ENCODE measurements around the gene STARD8. TPM values are rescaled to one million over a fixed set of nuclear protein-coding genes. Genes with fewer than 3 reads are reported as not detected.
"Not testable (repeated sequence)": the region's sequence is repeated elsewhere in the genome, so short reads cannot be mapped to it uniquely, and the experiment has no call there.

Gene STARD8, protein sequence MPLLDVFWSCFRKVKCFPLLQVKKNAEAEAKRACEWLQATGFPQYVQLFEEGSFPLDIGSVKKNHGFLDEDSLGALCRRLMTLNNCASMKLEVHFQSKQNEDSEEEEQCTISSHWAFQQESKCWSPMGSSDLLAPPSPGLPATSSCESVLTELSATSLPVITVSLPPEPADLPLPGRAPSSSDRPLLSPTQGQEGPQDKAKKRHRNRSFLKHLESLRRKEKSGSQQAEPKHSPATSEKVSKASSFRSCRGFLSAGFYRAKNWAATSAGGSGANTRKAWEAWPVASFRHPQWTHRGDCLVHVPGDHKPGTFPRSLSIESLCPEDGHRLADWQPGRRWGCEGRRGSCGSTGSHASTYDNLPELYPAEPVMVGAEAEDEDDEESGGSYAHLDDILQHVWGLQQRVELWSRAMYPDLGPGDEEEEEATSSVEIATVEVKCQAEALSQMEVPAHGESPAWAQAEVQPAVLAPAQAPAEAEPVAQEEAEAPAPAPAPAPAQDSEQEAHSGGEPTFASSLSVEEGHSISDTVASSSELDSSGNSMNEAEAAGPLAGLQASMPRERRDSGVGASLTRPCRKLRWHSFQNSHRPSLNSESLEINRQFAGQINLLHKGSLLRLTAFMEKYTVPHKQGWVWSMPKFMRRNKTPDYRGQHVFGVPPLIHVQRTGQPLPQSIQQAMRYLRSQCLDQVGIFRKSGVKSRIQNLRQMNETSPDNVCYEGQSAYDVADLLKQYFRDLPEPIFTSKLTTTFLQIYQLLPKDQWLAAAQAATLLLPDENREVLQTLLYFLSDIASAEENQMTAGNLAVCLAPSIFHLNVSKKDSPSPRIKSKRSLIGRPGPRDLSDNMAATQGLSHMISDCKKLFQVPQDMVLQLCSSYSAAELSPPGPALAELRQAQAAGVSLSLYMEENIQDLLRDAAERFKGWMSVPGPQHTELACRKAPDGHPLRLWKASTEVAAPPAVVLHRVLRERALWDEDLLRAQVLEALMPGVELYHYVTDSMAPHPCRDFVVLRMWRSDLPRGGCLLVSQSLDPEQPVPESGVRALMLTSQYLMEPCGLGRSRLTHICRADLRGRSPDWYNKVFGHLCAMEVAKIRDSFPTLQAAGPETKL
- total RNA-seq (under 1 TPM; 0.14 to 0.31 TPM), polyA plus RNA-seq (not detected), total RNA-seq (0 to 0.26 (median 0.14) reads per million in 6 experiments)

GRCh38 chrX:68647156-68647957 lies at the start of gene STARD8:
STARD8 (plus strand) TSS chrX:68647666; CDS start chrX:68647883, 217 bp downstream.
- peaks cover 2 to 18% (median 10%) of the 10 kb centered on the region in 5 donors for H3K27me3 Mint-ChIP-seq
- POLR2A ChIA-PET = no interaction called here

GRCh38 chrX:68598841-68599240 lies 48.6 kb upstream of the STARD8 start:
- Mint-ChIP-seq H3K27ac (no peak overlapping the region), H3K4me3 (no peak overlapping the region), H3K9me3 (peaks cover 0 to 78% (median 28%) of the 10 kb centered on the region in 9 donors), H3K27me3 (no peaks in the 10 kb centered on the region), H3K4me1 (no peaks in the 10 kb centered on the region), H3K36me3 (peaks cover 2 to 28% (median 2%) of the 10 kb centered on the region in 3 donors)
- DNase-seq = no peak
- POLR2A ChIA-PET = no interaction called here
- no peak for ATAC-seq

More at GRCh38 chrX:68647156-68647957, at the start of gene STARD8:
- H3K27ac Mint-ChIP-seq = no peak within 1 kb of the TSS
- DNase-seq = no peak
- no peaks in the 10 kb centered on the region for H3K9me3 Mint-ChIP-seq
- no peak for ATAC-seq
- H3K4me1 Mint-ChIP-seq = peaks cover 0 to 2% (median 0%) of the 10 kb centered on the region in 4 donors
- no peaks in the 10 kb centered on the region for H3K36me3 Mint-ChIP-seq
- H3K4me3 Mint-ChIP-seq = no peak within 1 kb of the TSS

- Mint-ChIP-seq H3K4me1 (no peaks in the 10 kb centered on the region), H3K27ac (no peak overlapping the region), H3K4me3 (no peak overlapping the region), H3K36me3 (peaks cover 2 to 21% (median 2%) of the 10 kb centered on the region in 3 donors), H3K27me3 (no peaks in the 10 kb centered on the region), H3K9me3 (peaks cover 0 to 75% (median 22%) of the 10 kb centered on the region in 9 donors)
- DNase-seq = no peak
- POLR2A ChIA-PET = no interaction called here
- no peak for ATAC-seq
Measured at GRCh38 chrX:68599256-68600152, 48.0 kb upstream of the STARD8 start.

DNA sequence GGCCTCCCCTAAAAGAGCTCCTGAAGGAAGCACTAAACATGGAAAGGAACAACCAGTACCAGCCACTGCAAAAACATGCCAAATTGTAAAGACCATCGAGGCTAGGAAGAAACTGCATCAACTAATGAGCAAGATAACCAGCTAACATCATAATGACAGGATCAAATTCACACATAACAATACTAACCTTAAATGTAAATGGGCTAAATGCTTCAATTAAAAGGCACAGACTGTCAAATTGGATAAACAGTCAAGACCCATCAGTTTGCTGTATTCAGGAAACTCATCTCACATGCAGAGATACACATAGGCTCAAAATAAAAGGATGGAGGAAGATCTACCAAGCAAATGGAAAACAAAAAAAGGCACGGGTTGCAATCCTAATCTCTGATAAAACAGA lies 43.2 kb upstream of the STARD8 start:
- H3K27me3 Mint-ChIP-seq, H3K4me1 Mint-ChIP-seq, ATAC-seq: not testable (repeated sequence)

GRCh38 chrX:68614733-68615132 lies 32.7 kb upstream of the STARD8 start:
- H3K27me3 Mint-ChIP-seq, H3K4me3 Mint-ChIP-seq: not testable (repeated sequence)
- H3K36me3 Mint-ChIP-seq = peaks cover 0 to 13% (median 0%) of the 10 kb centered on the region in 3 donors

More for the DNA sequence above, 43.2 kb upstream of the STARD8 start:
- POLR2A ChIA-PET, H3K27ac Mint-ChIP-seq, H3K4me3 Mint-ChIP-seq, DNase-seq, H3K36me3 Mint-ChIP-seq: not testable (repeated sequence)
- H3K9me3 Mint-ChIP-seq = peaks cover 0 to 48% (median 8%) of the 10 kb centered on the region in 9 donors

GRCh38 chrX:68627986-68628385 lies 19.5 kb upstream of the STARD8 start:
- Mint-ChIP-seq H3K4me3 (no peak overlapping the region), H3K4me1 (no peaks in the 10 kb centered on the region), H3K36me3 (no peaks in the 10 kb centered on the region), H3K27me3 (peaks cover 0 to 5% (median 1%) of the 10 kb centered on the region in 5 donors), H3K9me3 (peaks cover 0 to 9% (median 0%) of the 10 kb centered on the region in 9 donors), H3K27ac (no peak overlapping the region)
- ATAC-seq (no peak), DNase-seq (no peak)
- POLR2A ChIA-PET = no interaction called here

More at GRCh38 chrX:68614733-68615132, 32.7 kb upstream of the STARD8 start:
- H3K4me1 Mint-ChIP-seq, H3K27ac Mint-ChIP-seq, ATAC-seq, POLR2A ChIA-PET, DNase-seq: not testable (repeated sequence)
- peaks cover 0 to 54% (median 10%) of the 10 kb centered on the region in 9 donors for H3K9me3 Mint-ChIP-seq

GRCh38 chrX:68629936-68630335 lies 17.5 kb upstream of the STARD8 start:
- DNase-seq, H3K4me1 Mint-ChIP-seq, H3K36me3 Mint-ChIP-seq, H3K4me3 Mint-ChIP-seq, H3K27me3 Mint-ChIP-seq, H3K27ac Mint-ChIP-seq, ATAC-seq, POLR2A ChIA-PET, H3K9me3 Mint-ChIP-seq: not testable (repeated sequence)

GRCh38 chrX:68631336-68631735 lies 16.1 kb upstream of the STARD8 start:
- no peaks in the 10 kb centered on the region for H3K4me1 Mint-ChIP-seq
- no peak overlapping the region for H3K27ac Mint-ChIP-seq
- H3K36me3 Mint-ChIP-seq = no peaks in the 10 kb centered on the region
- POLR2A ChIA-PET = interaction anchor here (0.6 kb wide), 1 partner anchor 63 kb away, joined by 3 read pairs; no protein-coding TSS in a partner anchor
- H3K9me3 Mint-ChIP-seq = no peaks in the 10 kb centered on the region
- H3K4me3 Mint-ChIP-seq = no peak overlapping the region
- peaks cover 0 to 5% (median 1%) of the 10 kb centered on the region in 5 donors for H3K27me3 Mint-ChIP-seq
- ATAC-seq (no peak), DNase-seq (no peak)

GRCh38 chrX:68632491-68632890 lies 15.0 kb upstream of the STARD8 start:
- Mint-ChIP-seq H3K27me3 (peaks cover 0 to 5% (median 1%) of the 10 kb centered on the region in 5 donors), H3K9me3 (no peaks in the 10 kb centered on the region), H3K4me1 (no peaks in the 10 kb centered on the region), H3K36me3 (no peaks in the 10 kb centered on the region), H3K4me3 (no peak overlapping the region), H3K27ac (no peak overlapping the region)
- POLR2A ChIA-PET = no interaction called here
- DNase-seq = no peak
- no peak for ATAC-seq

DNA sequence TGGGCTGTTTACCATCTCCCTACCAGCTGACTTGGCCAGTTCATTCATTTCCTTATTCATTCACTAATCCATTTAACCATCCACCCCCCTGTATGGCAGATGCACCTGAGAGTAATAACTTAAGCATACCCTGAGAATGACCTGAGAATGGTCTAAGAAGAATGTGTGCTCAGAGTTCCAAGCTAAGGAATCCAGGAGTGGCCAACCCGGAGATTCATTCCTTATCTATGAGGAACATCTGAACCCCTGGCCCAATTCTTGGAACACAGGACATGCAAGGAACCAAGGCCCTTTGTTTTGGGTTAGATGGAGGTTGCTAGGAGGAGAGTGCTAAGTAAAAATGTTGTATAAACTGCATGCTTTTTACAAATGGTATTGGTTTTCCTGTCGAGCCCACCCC lies 13.5 kb upstream of the STARD8 start:
- peaks cover 0 to 5% (median 1%) of the 10 kb centered on the region in 5 donors for H3K27me3 Mint-ChIP-seq
- no peaks in the 10 kb centered on the region for H3K36me3 Mint-ChIP-seq
- no peak for DNase-seq
- no peak for ATAC-seq
- H3K9me3 Mint-ChIP-seq = no peaks in the 10 kb centered on the region
- H3K27ac Mint-ChIP-seq = no peak overlapping the region
- POLR2A ChIA-PET = no interaction called here
- H3K4me1 Mint-ChIP-seq = no peaks in the 10 kb centered on the region
- H3K4me3 Mint-ChIP-seq = no peak overlapping the region

GRCh38 chrX:68634649-68635227 lies 12.7 kb upstream of the STARD8 start:
- Mint-ChIP-seq H3K27ac (no peak overlapping the region), H3K4me1 (no peaks in the 10 kb centered on the region), H3K36me3 (no peaks in the 10 kb centered on the region), H3K4me3 (no peak overlapping the region), H3K9me3 (no peaks in the 10 kb centered on the region), H3K27me3 (peaks cover 0 to 1% (median 0%) of the 10 kb centered on the region in 5 donors)
- ATAC-seq (no peak), DNase-seq (no peak)
- POLR2A ChIA-PET = no interaction called here
